Cortex of kidney (tissue), 1 donor: ENCODE measurements around the gene CTAG1A.
"Not testable (repeated sequence)": the region's sequence is repeated elsewhere in the genome, so short reads cannot be mapped to it uniquely, and the experiment has no call there.

Experiments used
- DNase-seq: peaks from one replicate; lab custom pipeline; 2025; lab: John Stamatoyannopoulos, UW

The CTAG1A gene

DNA sequence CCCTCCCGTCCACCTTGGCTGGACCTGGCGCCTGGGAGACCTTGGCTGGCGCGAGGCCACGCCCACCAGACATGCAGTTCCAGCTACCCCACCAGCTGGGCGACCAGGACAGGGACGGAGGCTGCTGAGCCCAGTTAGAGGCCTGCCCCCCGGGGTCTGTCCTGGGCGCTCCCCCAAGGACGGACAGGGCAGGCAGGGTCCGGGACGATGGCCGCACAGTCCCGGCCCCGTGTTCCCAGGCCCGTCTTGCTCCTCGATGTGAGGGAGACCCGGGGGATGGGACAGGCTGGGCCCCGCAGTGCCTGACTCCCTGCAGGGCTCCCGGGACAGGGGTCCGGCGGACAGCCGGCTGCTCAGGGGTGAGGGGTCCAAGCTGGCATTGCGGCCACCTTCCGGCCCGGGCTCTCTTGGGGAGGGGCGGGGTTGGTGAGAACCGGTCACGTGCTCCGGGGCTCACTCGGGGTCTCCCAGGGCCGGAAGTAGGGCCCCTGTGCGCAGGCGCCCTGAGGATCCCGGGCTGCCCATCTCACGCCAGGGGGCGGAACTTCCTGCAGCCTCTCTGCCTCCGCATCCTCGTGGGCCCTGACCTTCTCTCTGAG is at the start of gene CTAG1A:
CTAG1A (plus strand) TSS at position 549 of the 599 bp plus-strand sequence. CDS start 74 bp downstream, outside the sequence.
- DNase-seq: not testable (repeated sequence)

DNA sequence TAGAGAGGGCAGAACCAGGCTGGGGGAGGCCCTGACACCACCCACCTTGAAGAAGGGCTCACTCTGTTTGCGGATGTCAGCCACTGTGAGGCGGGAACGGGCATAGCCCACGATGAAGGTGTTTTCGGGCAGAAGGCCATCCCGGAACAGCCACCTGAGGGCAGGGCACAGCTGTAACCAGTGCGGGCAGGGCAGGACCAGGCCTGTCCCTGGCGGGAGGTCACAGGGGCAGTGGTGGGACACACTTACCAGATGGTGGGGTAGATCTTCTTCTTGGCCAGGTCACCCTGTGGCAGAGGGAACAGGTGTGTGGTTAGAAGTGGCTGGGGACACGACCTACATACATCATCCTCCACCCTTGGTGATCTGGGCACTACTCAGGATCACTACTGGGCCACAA is 49.0 kb upstream of the CTAG1A start:
- DNase-seq: no peak

GRCh38 chrX:154539077-154539476 is 45.9 kb upstream of the CTAG1A start:
- no peak for DNase-seq

DNA sequence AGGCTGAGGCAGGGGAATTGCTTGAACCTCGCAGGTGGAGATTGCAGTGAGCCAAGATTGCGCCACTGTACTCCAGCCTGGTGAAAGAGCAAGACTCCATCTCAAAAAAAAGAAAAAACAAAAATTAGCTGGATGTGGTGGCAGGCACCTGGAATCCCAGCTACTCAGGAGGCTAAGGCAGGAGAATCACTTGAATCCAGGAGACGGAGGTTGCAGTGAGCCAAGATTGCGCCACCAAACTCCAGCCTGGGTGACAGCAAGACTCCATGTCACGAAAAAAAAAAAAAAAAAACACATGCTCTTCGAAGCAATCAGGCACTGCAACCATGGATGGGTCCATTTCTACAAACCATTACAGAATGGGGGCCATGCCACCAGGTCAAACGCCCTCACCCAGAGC is 44.6 kb upstream of the CTAG1A start:
- DNase-seq: not testable (repeated sequence)

- no peak for DNase-seq
These were observed 43.9 kb upstream of the CTAG1A start for GRCh38 chrX:154540897-154541535.

DNA sequence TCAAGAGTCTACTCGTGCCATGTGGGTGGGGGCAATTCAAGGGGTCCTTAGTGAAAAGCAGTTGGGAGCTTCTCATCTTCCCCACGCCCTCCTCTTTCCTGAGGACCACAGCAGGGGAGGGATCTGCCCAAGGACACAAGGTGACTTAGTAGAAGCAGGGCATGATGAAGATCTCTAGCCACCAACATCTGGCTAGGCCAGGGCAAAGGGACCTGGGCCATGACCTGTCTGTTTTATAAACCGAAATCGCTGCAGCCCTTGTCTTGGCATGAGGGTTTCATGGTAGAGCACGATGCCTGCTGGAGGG is 43.4 kb upstream of the CTAG1A start:
- DNase-seq: no peak

GRCh38 chrX:154541896-154542722 is 42.8 kb upstream of the CTAG1A start:
- no peak for DNase-seq

- no peak for DNase-seq
These were observed 42.1 kb upstream of the CTAG1A start for GRCh38 chrX:154542723-154543424.

DNA sequence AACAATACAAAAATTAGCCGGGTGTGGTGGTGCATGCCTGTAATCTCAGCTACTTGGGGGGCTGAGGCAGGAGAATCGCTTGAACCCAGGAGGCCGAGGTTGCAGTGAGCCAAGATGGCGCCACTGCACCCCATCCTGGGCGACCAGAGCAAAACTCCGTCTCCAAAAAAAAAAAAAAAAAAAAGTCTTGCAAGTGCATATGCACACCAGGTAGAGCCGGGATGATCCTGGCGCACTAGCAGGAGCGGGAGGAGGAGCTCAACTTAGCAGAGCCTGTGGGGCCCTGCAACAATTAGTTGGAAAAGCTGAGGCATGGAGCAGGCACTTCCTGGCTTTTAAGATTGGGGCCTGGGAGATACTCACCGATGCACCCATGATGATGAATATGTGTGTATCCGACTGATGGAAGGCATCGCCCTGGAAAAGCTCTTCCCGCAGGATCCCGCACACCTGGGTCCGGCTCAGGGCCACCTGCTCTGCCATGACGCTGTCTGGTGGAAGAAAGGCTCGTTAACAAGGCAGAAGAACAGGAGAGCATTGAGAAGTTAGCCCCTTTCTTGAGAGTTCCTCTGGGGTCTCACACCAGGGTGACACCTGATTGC is 39.2 kb upstream of the CTAG1A start:
- no peak for DNase-seq

GRCh38 chrX:154546354-154547244 is 38.3 kb upstream of the CTAG1A start, which contains the start of gene G6PD:
TSS of gene G6PD (minus strand) at chrX:154546846. CDS start at chrX:154546155, 691 bp downstream.
- DNase-seq: no peak

- peak; percentile 31 for DNase-seq
These were observed 37.5 kb upstream of the CTAG1A start, which contains the start of gene IKBKG for GRCh38 chrX:154547245-154548027. TSS of gene IKBKG (plus strand) at chrX:154547620. CDS start at chrX:154552003, 4,383 bp downstream.

GRCh38 chrX:154548028-154548316 is 37.0 kb upstream of the CTAG1A start:
- DNase-seq: no peak

GRCh38 chrX:154549766-154550165 is 35.2 kb upstream of the CTAG1A start:
- DNase-seq: no peak

DNA sequence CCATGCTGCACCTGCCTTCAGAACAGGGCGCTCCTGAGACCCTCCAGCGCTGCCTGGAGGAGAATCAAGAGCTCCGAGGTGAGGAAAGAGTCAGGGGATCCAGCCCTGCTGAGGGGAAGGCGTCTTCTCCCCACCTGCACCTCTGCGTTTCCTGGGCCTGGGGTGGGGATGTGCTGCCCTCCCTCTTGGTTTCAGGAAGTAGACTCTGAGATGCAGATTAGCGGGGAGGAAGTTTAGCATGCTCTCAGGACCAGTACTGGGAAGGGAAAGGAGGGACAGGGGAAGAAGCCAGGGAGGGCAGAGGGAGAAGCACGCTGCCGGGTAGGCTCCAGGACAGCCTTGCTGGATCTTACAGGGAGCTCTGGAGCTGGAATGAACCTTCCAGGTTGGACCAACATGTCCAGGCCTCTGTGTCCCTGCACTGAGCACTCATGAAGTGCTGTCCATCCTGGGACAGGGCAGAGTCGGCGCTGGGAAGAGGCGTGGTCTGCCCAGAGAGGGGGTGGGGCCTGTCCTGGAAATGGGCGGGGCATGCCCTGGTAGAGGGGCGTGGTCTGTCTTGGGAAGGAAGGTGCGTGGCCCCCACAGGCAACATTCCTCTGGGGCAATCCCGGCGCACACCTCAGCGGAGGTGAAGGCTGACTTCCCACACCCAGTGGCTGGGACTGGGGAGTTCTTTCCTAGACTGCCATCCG is 32.7 kb upstream of the CTAG1A start:
- not testable (repeated sequence) for DNase-seq

GRCh38 chrX:154558060-154558690 is 26.8 kb upstream of the CTAG1A start:
- DNase-seq: not testable (repeated sequence)

GRCh38 chrX:154558896-154559295 is 26.0 kb upstream of the CTAG1A start:
- DNase-seq: not testable (repeated sequence)

- not testable (repeated sequence) for DNase-seq
These were observed 24.6 kb upstream of the CTAG1A start for GRCh38 chrX:154560326-154560725.

DNA sequence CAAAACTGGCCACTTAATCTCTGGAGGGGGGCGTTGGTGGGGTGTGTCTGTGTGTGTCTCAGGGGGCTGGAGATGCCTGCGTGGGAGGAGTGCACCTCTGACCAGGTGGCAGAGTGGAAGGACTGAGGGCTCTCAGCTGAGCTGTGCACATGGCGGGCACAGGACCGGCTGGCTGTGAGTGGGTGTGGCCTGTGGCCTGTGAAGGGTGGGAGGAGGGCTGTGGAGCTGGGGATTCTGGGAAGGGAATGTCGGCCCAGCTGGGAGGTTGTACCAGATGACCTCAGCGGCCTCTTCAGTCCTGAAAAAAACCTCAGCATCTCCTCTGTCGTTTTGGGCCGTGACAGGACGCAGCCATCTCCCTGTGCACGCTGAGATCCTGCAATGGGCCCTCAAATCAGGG is 22.6 kb upstream of the CTAG1A start:
- not testable (repeated sequence) for DNase-seq

GRCh38 chrX:154570361-154570760 is 14.6 kb upstream of the CTAG1A start:
- not testable (repeated sequence) for DNase-seq
